Measurements from ENCODE around the gene ACOT9.

DNA sequence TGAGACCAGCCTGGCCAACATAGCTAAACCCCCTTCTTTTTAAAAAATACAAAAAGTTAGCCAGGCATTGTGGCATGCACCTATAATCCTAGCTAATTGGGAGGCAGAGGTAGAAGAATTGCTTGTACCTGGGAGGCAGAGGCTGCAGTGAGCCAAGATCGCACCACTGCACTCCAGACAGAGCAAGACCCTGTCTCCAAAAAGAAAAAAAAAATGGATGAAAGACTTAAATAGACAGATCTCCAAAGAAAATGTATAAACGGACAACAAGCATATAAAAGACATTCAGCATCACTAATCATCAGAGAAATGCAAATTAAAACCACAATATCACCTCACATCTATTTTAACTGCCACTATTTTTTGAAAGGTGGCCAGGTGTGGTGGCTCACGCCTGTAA is 33.3 kb upstream of the ACOT9 start:
- TF ChIP-seq CTCF (IDR thresholded peaks at IDR 0.05; ENCODE audit: poor library complexity) (no peak), EZH2phosphoT487 (IDR thresholded peaks at IDR 0.05; ENCODE audit: low read depth, severe bottlenecking, unreplicated experiment) (no peak)
